Osteoblast (primary cell): ENCODE results near the gene EED. TPM values are rescaled to one million over a fixed set of nuclear protein-coding genes. Genes with fewer than 3 reads are reported as not detected.
A peak's percentile ranks its signal among the peaks of the same experiment; 100 is the strongest.

Source experiments
- DNase-seq: peaks from one replicate; pipeline ENCODE4 v3.0.0; 2011; ENCODE audit warnings: low spot score, mixed read lengths; ENCODE audit not compliant: insufficient read length; ENCODE audit errors: missing footprints
- H2AFZ ChIP-seq: 2 replicates; pipeline ENCODE4 v1.6.0; 2011; ENCODE audit warnings: mild to moderate bottlenecking, low read length
- H3K27ac ChIP-seq: 2 replicates; pipeline ENCODE4 v1.5.1; 2011; ENCODE audit warnings: mild to moderate bottlenecking, low read depth, low read length, moderate library complexity
- H3K27me3 ChIP-seq: 2 replicates; pipeline ENCODE4 v1.6.0; 2012; ENCODE audit warnings: mild to moderate bottlenecking, control low read depth, inconsistent platforms, low read length, moderate library complexity; ENCODE audit not compliant: insufficient read depth
- H3K36me3 ChIP-seq: 2 replicates; pipeline ENCODE4 v1.5.1; 2011; ENCODE audit warnings: mild to moderate bottlenecking, low read length, control low read depth, moderate library complexity; ENCODE audit not compliant: insufficient read depth
- H3K4me1 ChIP-seq: 2 replicates; pipeline ENCODE4 v1.5.1; 2011; ENCODE audit warnings: mild to moderate bottlenecking, low read length, control low read depth, moderate library complexity; ENCODE audit not compliant: insufficient read depth
- H3K4me2 ChIP-seq: 2 replicates; pipeline ENCODE4 v1.6.0; 2011; ENCODE audit warnings: mild to moderate bottlenecking, low read length; ENCODE audit not compliant: insufficient read depth
- H3K4me3 ChIP-seq: fragments of 200-600 bp; sonication (generic); 3 replicates; pipeline ENCODE4 v1.5.1; 2012; ENCODE audit warnings: mild to moderate bottlenecking, low read length, inconsistent platforms; ENCODE audit not compliant: insufficient read depth
- H3K79me2 ChIP-seq: 2 replicates; pipeline ENCODE4 v1.6.0; 2012; ENCODE audit warnings: mild to moderate bottlenecking, low read length, control low read depth, inconsistent platforms; ENCODE audit not compliant: insufficient read depth
- H3K9me3 ChIP-seq: 2 replicates; pipeline ENCODE4 v1.5.1; 2011; ENCODE audit warnings: low read depth, low read length, control low read depth
- H4K20me1 ChIP-seq: 2 replicates; pipeline ENCODE4 v1.6.0; 2012; ENCODE audit warnings: mild to moderate bottlenecking, low read length, control low read depth; ENCODE audit not compliant: insufficient read depth
- total RNA-seq: library from RNA; depleted of rRNA; stranded (reverse); fragments of >200 nt; gene quantifications from 2 replicates; pipeline ENCODE4 v1.2.3, GENCODE V29; 2012
- TF ChIP-seq, protein P1 (sequence below): IDR thresholded peaks from 2 replicates; pipeline ENCODE4 v1.5.1; 2011; ENCODE audit warnings: mild to moderate bottlenecking, low read depth, low read length, moderate library complexity; ENCODE audit errors: extremely low read depth

The EED gene
- total RNA-seq, 1 donor: 12.3 TPM

GRCh38 chr11:86292912-86293616 is 48.5 kb downstream of the EED start:
- no peaks in the 10 kb centered on the region for H4K20me1 ChIP-seq
- no peak overlapping the region for H3K27ac ChIP-seq
- DNase-seq: no peak
- H2AFZ ChIP-seq: no peak overlapping the region
- no peak overlapping the region for H3K4me2 ChIP-seq
- H3K27me3 ChIP-seq: no peaks in the 10 kb centered on the region
- TF ChIP-seq, protein P1, sequence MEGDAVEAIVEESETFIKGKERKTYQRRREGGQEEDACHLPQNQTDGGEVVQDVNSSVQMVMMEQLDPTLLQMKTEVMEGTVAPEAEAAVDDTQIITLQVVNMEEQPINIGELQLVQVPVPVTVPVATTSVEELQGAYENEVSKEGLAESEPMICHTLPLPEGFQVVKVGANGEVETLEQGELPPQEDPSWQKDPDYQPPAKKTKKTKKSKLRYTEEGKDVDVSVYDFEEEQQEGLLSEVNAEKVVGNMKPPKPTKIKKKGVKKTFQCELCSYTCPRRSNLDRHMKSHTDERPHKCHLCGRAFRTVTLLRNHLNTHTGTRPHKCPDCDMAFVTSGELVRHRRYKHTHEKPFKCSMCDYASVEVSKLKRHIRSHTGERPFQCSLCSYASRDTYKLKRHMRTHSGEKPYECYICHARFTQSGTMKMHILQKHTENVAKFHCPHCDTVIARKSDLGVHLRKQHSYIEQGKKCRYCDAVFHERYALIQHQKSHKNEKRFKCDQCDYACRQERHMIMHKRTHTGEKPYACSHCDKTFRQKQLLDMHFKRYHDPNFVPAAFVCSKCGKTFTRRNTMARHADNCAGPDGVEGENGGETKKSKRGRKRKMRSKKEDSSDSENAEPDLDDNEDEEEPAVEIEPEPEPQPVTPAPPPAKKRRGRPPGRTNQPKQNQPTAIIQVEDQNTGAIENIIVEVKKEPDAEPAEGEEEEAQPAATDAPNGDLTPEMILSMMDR: no peak
- no peaks in the 10 kb centered on the region for H3K79me2 ChIP-seq
- peaks cover 5% of the 10 kb centered on the region for H3K4me1 ChIP-seq
- no peaks in the 10 kb centered on the region for H3K36me3 ChIP-seq
- H3K4me3 ChIP-seq: no peak overlapping the region
- H3K9me3 ChIP-seq: no peaks in the 10 kb centered on the region

DNA sequence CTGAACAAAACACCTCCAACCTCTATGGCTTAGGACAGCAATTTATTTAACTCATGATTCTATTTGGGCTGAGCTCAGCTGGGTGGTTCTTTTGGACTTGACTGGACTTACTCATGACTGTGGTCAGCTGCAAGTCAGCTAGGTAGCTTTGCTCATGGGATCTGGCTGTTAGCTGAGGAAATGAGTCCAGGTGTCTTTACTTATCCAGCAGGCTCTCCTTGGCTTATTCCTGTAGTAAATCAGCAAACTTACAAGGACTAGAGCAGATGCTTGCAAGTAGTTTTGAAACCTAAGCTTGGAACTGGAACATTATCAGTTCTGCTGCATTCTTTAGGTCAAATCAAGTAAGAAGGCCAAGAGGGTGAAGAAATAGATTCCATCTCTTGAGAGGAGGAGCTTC is 49.5 kb downstream of the EED start:
- H4K20me1 ChIP-seq: no peaks in the 10 kb centered on the region
- peaks cover 5% of the 10 kb centered on the region for H3K4me1 ChIP-seq
- H3K79me2 ChIP-seq: no peaks in the 10 kb centered on the region
- TF ChIP-seq, protein P1: no peak
- H3K27ac ChIP-seq: no peak overlapping the region
- H2AFZ ChIP-seq: no peak overlapping the region
- no peak for DNase-seq
- no peak overlapping the region for H3K4me3 ChIP-seq
- no peak overlapping the region for H3K4me2 ChIP-seq
- H3K36me3 ChIP-seq: no peaks in the 10 kb centered on the region
- H3K9me3 ChIP-seq: no peaks in the 10 kb centered on the region
- no peaks in the 10 kb centered on the region for H3K27me3 ChIP-seq

GRCh38 chr11:86301742-86302091 is 57.2 kb downstream of the EED start:
- Histone ChIP-seq H4K20me1 (no peaks in the 10 kb centered on the region), H3K79me2 (peaks cover 40% of the 10 kb centered on the region), H3K4me2 (peak overlapping the region; percentile 87), H3K9me3 (no peaks in the 10 kb centered on the region), H3K4me1 (peaks cover 9% of the 10 kb centered on the region), H3K27ac (no peak overlapping the region), H3K27me3 (peaks cover 2% of the 10 kb centered on the region), H3K4me3 (peak overlapping the region; percentile 90), H2AFZ (peak overlapping the region; percentile 97), H3K36me3 (peaks cover 5% of the 10 kb centered on the region)
- TF ChIP-seq, protein P1: no peak
- DNase-seq: no peak

- Histone ChIP-seq H3K79me2 (peaks cover 40% of the 10 kb centered on the region), H4K20me1 (no peaks in the 10 kb centered on the region), H3K4me3 (peak within 1 kb of the TSS; percentile 90), H3K9me3 (no peaks in the 10 kb centered on the region), H3K36me3 (peaks cover 5% of the 10 kb centered on the region), H3K27me3 (peaks cover 2% of the 10 kb centered on the region), H3K4me1 (peaks cover 9% of the 10 kb centered on the region), H2AFZ (peak within 1 kb of the TSS; percentile 97), H3K4me2 (peak within 1 kb of the TSS; percentile 87), H3K27ac (peak within 1 kb of the TSS; percentile 92)
- peak; percentile 71 for DNase-seq
- TF ChIP-seq, protein P1: no peak
These were observed 57.7 kb downstream of the EED start, which contains the start of gene HIKESHI for GRCh38 chr11:86302092-86302793. Gene HIKESHI, plus strand, starts transcription at chr11:86302240. Its CDS starts 209 bp downstream, at chr11:86302449.
